Activated CD4-positive, alpha-beta T cell treated with anti-CD3 and anti-CD28 coated beads, Interleukin-2, amount 50 U/mL, for 24 hours (primary cell): Measurements from ENCODE around the gene MYG1.
A peak's percentile ranks its signal among the peaks of the same experiment; 100 is the strongest.

Source experiments
- DNase-seq, 2 donors: peaks; one replicate each; pipeline ENCODE4 v3.0.0-alpha.2; 2020; ENCODE audit warnings: low read depth in 1 of 2, low spot score in 1 of 2

The MYG1 gene, protein sequence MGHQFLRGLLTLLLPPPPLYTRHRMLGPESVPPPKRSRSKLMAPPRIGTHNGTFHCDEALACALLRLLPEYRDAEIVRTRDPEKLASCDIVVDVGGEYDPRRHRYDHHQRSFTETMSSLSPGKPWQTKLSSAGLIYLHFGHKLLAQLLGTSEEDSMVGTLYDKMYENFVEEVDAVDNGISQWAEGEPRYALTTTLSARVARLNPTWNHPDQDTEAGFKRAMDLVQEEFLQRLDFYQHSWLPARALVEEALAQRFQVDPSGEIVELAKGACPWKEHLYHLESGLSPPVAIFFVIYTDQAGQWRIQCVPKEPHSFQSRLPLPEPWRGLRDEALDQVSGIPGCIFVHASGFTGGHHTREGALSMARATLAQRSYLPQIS

DNA sequence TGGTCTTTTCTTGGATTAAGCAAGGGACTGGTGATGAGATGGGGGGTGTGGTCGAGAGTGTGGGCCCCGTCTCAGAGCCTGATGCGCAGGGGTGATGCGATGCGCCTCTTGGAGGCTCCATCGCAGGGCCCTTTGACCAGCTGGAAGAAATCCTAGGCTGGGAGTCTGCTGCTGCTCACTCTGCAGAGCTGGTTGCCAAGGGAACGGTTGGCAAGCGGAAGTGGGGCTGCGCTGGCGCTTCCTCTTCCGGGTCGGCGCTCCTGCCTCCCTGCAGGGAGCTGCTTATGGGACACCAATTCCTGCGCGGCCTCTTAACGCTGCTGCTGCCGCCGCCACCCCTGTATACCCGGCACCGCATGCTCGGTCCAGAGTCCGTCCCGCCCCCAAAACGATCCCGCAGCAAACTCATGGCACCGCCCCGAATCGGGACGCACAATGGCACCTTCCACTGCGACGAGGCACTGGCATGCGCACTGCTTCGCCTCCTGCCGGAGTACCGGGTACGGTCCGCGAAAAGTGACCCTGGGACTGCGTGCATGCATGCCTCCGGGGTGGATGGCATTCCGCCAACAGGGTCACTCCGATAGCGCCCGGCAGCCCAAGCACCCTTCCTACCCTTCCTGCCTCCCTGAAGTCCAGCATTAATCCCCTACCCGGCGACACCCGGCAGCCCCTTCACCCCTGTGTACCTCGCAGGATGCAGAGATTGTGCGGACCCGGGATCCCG lies at the start of gene MYG1:
Gene MYG1, plus strand, starts transcription at position 242 of the 727 bp plus-strand sequence. Its CDS starts 43 bp downstream, at position 285.
- DNase-seq = peak; percentile 70 to 80

DNA sequence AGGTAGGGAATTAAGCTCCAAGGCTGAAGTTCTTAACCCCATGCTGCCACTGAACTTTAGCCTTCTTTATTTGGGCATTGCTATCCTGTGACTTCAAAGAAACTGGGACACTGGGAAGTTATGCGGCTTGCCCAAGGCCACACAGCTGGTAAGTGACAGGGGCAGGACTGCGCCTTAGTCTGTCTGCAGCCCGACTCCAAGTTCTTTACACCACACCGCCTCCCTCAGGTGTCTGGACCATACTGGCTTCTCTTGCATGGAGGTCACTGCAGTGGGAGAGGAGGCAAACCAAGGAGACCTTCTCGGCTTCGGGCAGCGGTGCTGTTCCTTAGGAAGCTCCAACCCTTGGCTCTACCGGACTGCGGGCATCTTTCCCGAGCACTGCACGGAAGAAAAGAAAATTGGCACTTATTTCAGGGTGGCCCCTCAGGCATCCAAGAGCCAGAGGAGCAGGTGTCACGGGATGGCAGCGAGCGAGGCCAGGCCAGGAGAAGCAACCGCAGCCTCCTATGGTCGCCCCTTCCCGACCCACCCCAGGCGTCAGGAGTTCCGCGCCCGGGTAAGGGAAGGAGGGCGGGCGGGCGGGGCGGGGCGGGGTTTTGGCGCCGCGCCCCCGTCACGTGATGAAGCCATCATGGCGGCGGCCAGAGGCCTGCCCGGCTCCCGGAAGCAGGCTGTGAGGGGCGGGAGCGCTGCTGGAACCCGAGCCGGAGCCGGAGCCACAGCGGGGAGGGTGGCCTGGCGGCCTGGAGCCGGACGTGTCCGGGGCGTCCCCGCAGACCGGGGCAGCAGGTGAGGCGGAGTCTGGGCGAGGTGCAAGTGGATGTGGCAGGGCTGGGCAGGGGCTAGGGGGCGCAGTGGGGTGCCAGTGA lies 47.8 kb upstream of the MYG1 start:
- DNase-seq = peak; percentile 51 to 56

DNA sequence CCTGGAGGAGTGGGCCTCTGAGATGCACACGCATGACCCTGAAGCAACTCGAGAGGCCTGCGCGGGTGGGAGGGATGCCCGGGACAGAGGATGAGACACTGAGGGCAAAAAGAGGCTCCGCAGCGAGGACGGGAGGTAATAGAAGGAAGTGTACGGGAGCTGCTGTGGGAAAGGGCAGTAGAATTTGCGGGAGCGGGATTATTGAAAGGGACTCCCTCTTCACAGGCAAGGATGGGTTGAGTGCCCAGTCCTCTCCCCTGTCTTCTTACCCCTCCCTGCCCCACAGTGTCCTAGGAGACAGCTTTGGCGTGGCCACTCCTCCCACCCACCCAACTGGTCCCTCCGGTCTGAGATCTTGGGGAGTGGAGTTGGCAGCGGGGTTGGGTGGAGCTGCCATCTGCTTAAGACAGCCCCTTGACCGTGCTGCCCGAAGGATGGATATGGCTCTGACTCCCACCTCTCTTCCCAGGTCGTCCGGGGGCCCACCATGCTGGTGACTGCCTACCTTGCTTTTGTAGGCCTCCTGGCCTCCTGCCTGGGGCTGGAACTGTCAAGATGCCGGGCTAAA lies 47.1 kb upstream of the MYG1 start:
- DNase-seq = no peak

DNA sequence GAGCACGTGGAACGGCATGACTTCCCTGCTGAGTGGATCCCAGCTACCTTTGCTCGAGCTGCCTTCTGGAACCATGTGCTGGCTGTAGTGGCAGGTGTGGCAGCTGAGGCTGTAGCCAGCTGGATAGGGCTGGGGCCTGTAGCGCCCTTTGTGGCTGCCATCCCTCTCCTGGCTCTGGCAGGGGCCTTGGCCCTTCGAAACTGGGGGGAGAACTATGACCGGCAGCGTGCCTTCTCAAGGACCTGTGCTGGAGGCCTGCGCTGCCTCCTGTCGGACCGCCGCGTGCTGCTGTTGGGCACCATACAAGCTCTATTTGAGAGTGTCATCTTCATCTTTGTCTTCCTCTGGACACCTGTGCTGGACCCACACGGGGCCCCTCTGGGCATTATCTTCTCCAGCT lies 46.2 kb upstream of the MYG1 start:
- no peak for DNase-seq

DNA sequence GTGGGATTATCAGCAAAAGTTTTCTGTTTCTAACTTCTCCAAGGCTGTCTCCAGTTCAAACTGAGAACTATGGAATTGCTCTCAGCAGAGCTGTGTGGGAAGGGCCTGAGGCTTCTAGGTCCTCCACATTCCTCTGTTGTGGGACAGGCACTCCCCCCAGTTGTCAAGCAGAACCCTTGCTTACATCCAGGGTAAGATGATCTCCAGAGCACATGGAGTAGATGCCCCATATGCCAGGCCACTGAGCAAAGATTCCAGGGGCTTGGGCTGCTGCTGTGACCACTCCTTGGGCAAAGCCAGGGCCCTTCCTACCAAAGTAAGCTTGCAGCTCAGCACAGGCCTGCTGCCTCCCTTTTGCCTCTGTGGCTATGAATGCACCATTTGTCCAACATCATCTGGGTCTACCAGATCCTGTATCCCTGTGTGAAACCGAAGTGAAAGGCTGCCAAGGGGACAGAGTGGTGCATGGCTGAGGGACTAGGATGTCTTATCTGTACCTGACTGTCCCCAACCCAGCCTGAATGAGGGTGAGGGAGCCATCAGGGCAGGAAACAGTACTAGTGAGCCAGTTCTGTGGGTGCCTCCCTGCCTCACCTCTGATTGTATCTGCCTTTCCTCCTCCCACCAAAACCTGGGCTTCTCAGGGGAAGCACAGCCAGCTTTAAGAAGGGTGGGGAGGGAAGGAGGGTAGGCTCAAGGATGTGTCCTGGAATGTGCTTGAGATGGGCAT lies 44.5 kb upstream of the MYG1 start:
- no peak for DNase-seq

DNA sequence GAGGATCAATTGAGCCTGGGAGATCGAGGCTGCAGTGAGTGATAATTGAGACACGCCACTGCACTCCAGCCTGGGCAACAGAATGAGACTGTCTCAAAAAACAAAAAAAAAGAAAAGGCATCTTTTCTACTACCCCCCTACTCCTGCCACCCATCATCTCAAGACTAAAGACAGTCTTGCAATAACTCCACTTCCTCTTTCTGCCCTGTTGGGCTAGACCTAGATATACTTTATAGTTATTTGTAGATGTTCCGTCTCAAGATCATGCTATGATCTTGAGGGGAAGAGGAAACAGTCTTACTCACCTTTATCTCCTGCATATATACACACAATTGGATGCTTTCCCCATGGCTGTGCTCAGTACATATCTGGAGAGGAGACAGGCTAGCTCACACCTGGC lies 43.5 kb upstream of the MYG1 start:
- DNase-seq = no peak

DNA sequence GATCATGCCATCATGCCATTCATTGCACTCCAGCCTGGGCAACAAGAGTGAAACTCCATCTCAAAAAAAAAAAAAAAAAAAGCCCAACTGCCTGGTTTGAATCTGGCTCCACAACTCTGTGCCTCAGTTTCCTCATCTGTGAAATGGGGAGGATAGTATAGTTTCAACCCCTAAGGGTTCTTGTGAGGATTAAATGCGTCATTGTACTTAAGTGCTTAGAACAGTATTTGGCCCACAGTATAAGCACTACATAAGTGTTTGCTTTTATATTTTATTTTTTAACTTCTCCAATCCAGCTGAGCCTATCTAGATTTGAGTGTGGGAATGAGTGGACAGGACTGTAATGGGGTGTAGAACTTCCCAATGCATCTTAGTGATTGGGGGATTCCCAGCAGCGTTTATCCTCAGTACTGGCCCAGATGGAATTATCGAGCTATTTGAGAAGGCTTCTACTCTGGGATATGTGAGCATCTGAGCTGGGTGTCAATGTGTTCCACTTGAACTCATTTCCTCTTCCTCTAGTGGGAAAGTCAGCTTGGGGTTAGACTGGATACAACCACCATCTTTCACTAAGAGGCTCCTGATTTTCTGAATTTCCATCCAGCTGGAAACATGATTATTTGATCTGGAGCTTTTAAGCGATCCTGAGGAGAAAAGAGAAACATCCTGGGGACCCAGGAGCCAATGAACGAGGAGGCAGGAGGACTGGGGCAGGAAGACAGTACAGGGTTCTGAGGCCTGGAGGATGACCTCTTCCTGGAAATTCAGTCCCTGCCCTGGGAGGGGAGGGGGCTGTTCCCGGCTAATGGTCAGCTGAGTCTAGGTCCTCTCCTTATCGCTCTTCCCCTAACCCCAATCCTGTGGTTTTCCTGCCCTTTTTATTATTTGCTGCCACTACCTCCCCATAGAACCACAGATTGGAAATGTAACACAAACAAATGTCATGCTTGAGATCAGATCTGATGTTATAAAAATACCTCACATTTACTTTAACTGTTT lies 40.7 kb upstream of the MYG1 start:
- no peak for DNase-seq

DNA sequence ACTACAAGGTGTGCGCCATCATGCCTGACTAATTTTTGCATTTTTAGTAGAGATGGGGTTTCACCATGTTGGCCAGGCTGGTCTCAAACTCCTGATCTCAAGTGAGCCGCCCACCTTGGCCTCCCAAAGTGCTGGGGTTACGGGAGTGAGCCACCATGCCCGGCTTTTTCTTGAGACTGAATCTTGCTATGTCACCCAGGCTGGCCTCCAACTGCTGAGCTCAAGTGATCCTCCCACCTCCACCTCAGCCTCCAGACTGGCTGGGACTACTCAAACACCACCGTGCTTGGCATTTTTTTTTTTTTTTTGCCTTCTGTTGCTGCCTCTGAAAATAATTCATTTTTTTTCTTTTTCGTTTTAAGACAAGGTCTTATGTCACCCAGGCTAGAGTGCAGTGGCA lies 39.6 kb upstream of the MYG1 start:
- no peak for DNase-seq

DNA sequence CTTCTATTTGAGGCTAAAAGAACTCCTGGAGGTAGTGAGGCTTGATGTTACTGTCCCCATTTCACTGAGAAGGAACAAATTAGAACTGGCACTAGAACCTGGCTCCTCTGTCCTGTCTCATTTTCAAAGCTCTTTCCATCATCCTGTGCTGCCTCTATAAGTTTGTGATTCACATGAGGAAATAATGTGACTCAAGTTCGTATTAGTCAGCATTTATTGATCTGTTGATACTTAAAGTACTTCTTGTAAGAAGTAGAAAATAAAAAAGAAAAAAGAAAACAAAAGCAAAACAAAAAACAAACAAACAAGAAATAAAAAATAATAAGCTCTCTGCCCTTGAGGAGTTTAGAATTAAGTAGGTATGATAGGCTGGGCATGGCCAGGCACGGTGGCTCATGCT lies 33.7 kb upstream of the MYG1 start:
- DNase-seq = no peak

DNA sequence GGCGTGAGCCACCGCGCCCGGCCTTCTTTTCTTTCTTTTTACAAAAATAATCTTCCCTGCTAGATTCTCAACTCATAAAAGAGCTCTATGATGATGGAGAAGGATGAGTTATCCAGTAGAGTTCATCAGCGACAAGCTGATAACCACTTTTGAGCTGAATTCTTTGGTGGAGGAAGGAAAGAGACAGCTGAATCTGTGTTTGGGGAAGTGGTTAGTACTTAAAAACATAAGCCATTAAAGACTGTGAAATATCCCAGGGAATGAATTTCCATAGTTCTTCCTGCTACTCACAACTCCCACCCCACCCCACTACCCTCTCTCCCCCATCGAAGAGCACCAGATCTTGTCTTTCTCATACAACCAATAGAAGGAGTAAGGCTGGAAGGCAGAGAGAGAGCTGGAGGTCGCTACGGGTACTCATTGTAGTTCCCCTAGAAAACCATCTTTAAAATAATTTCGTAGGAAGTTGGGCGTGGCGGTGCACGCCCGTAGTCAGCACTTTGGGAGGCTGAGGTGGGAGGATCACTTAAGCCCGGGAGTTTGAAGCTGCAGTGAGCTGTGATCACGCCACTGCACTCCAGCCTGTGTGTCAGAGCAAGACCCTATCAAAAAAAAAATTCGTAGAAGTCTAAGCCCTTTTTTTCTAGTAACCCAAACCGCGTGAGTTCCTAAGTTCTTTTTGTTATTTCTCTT lies 32.0 kb upstream of the MYG1 start:
- no peak for DNase-seq

DNA sequence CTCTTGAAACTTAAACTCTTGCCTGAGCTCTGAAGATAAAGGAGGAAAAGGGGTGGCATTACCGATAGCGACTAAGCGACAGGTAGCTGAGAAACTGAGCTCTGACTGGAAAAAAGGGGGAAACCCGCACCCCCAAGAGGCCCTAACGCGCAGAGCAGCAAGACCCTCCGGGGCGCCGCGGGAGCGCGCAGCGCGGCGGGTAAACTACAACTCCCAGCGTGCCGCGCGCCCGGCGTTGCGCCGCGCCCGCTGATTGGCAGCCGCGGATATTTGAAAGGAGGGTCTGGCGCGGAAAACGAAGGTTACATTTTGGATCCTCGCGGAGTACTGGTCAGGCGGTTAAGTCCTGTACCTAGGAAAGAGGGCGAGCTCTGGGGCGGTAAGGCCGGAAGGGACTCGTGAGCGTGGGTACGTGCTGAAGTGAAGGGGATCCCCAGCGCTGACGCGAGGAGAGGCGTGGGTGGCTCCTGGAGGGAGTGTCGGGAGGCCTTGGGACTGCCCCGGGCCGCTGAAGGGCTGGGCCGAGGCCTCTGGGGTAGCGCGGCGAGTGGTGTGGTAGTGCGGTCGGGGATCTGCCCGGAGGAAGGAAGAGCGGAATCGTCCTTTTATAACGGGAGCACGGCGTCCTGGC lies 31.4 kb upstream of the MYG1 start, which contains the start of gene ESPL1:
Gene ESPL1, plus strand, starts transcription at position 301 of the 631 bp plus-strand sequence. CDS start 468 bp downstream, outside the sequence.
- DNase-seq = peak; percentile 62 to 72

DNA sequence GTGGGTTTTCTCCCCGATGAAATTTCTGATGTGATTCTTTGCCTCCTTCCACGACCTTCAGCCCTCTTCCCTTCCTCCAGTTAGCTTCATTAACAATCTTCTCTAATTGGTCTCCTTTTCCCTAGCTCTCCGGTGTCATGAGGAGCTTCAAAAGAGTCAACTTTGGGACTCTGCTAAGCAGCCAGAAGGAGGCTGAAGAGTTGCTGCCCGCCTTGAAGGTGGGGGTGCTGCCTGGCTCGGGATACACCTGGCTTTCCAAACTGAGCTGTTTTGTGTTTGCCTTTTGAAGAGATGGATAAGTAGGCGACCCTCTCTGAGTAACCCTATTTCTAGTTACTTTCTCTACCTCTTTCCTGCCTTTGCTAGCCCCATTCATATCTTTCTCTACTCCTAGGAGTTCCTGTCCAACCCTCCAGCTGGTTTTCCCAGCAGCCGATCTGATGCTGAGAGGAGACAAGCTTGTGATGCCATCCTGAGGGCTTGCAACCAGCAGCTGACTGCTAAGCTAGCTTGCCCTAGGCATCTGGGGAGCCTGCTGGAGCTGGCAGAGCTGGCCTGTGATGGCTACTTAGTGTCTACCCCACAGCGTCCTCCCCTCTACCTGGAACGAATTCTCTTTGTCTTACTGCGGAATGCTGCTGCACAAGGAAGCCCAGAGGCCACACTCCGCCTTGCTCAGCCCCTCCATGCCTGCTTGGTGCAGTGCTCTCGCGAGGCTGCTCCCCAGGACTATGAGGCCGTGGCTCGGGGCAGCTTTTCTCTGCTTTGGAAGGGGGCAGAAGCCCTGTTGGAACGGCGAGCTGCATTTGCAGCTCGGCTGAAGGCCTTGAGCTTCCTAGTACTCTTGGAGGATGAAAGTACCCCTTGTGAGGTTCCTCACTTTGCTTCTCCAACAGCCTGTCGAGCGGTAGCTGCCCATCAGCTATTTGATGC lies 30.6 kb upstream of the MYG1 start:
- no peak for DNase-seq

DNA sequence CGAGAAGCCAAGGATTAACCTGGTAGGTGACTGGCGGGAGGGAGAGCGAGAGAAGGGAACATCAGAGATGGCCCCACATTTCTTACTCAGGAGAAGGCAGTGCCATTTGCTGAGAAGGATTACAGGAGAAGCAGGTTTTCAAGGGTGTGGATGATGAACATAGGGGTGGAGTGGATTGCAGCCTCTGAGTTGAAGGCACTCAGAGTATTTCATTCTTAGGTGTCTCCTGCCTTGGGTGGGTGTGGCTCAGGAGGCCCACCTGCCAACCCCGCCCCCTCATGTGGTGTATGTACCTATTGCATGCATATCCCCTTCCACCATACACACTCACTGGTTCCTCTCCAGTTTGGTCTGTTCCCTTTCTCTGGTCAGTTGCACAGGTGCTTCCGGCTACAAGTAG lies 25.1 kb upstream of the MYG1 start:
- DNase-seq = no peak

DNA sequence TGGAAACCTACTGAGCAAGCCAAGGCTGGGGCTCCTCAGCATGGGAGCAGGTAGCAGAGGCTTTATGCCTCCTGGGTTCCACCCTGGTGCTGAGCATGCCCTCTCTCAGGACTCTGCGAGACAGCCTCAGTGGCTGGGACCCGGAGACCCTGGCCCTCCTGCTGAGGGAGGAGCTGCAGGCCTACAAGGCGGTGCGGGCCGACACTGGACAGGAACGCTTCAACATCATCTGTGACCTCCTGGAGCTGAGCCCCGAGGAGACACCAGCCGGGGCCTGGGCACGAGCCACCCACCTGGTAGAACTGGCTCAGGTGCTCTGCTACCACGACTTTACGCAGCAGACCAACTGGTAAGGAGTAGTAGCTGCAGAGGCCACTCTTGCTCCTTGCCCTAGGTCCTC lies 23.0 kb upstream of the MYG1 start:
- DNase-seq = no peak

DNA sequence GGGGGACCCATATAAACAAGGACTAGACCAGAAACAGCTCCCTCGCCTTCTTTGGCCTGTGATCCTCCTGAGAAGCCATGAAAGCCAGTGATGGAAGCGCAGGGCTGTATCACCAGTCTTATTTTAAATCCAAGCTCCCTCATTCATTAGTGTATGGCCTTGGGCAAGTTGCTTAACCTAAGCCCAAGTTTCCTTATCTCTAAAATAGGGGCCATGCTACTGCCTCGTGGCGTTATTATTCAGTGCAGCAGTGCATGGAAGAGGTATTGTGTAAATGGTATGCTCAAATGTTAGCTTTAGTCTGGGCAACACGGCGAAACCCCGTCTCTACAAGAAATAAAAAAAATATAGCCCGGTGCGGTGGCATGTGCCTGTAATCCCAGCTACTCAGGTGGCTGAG lies 21.5 kb upstream of the MYG1 start:
- no peak for DNase-seq

DNA sequence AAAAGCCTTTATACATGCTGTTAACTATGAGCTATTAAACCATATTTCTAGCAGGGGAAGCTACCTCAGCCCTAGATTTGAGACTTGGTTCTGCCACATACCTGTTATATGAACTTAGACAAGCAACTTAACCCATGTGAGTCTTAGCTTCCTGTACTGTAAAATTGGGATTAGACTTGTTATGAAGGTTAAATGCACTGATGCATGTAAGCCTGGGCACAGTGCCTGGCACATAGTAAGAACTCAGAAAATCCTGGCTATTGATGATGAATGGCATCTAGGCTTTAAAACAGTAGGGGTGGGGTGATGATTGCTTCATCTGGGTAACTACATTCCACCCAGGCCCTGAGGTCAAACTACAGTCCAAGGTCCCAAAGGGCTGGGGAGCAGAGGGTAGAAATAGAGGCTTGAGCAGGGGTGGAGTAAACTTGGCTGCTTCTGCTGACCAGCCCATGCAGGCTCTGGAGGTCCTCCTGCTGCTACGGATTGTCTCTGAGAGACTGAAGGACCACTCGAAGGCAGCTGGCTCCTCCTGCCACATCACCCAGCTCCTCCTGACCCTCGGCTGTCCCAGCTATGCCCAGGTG lies 20.1 kb upstream of the MYG1 start:
- DNase-seq = no peak
